ENCODE measurements around the gene RTEL1.

GRCh38 chr20:63622732-63623131, 35.4 kb upstream of the RTEL1 start:
- no peak for TF ChIP-seq POLR2A (IDR thresholded peaks at IDR 0.05)
- TF ChIP-seq, protein P1, sequence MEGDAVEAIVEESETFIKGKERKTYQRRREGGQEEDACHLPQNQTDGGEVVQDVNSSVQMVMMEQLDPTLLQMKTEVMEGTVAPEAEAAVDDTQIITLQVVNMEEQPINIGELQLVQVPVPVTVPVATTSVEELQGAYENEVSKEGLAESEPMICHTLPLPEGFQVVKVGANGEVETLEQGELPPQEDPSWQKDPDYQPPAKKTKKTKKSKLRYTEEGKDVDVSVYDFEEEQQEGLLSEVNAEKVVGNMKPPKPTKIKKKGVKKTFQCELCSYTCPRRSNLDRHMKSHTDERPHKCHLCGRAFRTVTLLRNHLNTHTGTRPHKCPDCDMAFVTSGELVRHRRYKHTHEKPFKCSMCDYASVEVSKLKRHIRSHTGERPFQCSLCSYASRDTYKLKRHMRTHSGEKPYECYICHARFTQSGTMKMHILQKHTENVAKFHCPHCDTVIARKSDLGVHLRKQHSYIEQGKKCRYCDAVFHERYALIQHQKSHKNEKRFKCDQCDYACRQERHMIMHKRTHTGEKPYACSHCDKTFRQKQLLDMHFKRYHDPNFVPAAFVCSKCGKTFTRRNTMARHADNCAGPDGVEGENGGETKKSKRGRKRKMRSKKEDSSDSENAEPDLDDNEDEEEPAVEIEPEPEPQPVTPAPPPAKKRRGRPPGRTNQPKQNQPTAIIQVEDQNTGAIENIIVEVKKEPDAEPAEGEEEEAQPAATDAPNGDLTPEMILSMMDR (IDR thresholded peaks at IDR 0.05 in 8 of 11, conservative IDR thresholded peaks at IDR 0.05 in 3 of 11), result no peak
- no peak for TF ChIP-seq POLR2AphosphoS5 (IDR thresholded peaks at IDR 0.05)
